ENCODE results near the gene CDH4. TPM values are rescaled to one million over a fixed set of nuclear protein-coding genes. Genes with fewer than 3 reads are reported as not detected.

Gene CDH4
- total and polyA plus RNA-seq, 11 donors: 0.04 to 0.54 (median 0.08) TPM; not detected in 1

DNA sequence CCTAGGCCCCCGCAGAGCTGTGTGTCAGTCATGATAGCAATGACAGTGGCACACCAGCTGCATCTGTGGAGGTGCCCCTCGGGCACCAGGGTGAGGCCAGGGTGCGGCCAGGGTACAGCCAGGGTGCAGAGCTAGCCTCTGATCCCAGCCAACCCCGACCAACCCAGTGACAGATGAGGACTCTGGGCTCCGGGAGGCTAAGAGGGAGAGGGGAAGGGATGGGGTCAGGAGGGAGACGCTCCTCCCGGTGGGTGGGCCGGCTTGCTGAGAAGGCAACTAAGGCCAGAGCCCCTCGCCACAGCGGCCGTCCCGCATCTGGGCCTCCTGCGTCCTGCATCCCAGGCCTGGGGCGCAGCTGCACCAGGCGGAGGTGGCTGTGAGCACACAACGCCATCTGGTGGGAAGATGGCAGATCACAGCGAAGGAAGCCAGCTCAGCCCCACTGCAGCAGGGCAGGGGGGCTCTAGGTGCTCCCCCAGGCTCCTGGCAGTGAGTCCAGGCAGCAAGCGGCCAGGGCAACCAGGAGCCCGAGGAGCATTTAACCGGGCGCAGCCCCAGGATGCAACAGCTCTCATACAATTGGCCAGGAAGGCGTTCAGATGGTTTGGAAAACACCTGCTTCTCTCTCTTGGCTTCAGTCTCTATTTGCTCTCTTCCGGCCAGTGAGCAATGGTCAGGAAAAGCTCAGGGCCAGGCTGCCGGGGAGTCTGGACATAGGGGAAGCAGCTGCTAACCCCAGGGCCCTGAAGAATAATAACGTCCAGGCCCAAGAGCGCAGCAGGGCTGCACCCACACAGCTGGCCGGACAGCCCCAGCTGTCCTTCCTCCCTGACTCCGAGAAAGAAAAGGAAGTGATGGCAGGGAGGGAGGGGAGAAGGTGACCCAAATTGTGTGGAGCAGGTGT lies 644.2 kb downstream of the CDH4 start:
- Histone ChIP-seq H3K4me1 (no peaks in the 10 kb centered on the region), H3K4me3 (no peak overlapping the region), H3K27me3 (peaks cover 0 to 27% (median 0%) of the 10 kb centered on the region in 9 donors), H3K9me3 (no peaks in the 10 kb centered on the region), H3K27ac (no peak overlapping the region), H3K36me3 (no peaks in the 10 kb centered on the region)
- DNase-seq (peak in 1 of 5 donors; percentile 67), ATAC-seq (peak in 3 of 4 donors; percentile 42 to 69 (median 60))
- intact Hi-C loops (cut with DNase I): loop anchor here in 5 of 10 donors (5.0 to 10.0 kb wide), 4 partner anchors 1682 to 1842 kb away; no protein-coding TSS in a partner anchor
- 17 to 35% (median 29%) methylated on average over 19 to 28 of the region's 28 CpGs for WGBS, 4 donors
- TF ChIP-seq POLR2A (IDR thresholded peaks at IDR 0.05): no peak
- TF ChIP-seq, protein P1, sequence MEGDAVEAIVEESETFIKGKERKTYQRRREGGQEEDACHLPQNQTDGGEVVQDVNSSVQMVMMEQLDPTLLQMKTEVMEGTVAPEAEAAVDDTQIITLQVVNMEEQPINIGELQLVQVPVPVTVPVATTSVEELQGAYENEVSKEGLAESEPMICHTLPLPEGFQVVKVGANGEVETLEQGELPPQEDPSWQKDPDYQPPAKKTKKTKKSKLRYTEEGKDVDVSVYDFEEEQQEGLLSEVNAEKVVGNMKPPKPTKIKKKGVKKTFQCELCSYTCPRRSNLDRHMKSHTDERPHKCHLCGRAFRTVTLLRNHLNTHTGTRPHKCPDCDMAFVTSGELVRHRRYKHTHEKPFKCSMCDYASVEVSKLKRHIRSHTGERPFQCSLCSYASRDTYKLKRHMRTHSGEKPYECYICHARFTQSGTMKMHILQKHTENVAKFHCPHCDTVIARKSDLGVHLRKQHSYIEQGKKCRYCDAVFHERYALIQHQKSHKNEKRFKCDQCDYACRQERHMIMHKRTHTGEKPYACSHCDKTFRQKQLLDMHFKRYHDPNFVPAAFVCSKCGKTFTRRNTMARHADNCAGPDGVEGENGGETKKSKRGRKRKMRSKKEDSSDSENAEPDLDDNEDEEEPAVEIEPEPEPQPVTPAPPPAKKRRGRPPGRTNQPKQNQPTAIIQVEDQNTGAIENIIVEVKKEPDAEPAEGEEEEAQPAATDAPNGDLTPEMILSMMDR (IDR thresholded peaks at IDR 0.05): peak; percentile 52 to 73 (median 62)

DNA sequence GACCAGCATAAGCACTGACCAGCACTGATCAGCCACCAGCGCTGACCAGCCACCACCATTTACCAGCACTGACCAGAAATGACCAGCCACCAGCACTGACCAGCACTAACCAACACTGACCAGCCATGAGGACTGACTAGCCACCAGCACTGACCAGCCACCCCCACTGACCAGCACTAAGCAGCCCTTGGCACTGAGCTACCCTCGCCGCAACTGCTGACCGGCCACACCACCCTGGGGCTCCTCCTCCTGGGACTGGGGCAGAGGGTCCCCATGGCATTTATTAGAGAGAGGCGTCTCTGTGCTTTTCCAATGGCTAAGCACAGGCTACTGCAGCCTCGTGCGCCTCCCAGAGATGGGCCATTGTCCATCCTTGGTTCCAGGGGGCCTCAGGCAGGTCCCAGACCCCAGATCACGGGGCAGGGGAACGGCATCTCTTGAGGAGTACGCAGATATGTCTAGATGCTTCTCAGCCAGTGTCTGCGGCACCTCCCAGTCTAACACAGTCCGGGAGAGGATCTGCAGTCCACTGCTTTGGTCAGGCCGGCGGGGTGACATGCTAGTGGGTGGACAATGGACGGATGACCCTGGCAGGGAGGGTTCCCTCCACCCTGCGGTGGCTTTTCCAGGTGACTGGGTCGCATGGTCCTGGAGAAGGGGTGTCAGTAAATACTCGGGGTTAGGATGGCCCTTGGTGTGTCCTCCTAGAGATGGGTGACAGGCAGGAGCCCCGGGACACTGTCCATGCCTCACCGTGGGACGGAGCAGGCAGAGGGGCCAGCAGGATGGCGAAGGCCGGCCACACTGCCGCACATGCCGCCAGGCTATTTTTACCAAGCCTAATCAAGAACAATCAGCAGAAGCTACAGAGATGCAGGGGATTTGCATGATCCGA lies 645.6 kb downstream of the CDH4 start:
- H3K4me3 ChIP-seq: no peak overlapping the region
- DNase-seq (peak in 1 of 5 donors; percentile 36), ATAC-seq (no peak)
- intact Hi-C loops (cut with DNase I): loop anchor here in 5 of 10 donors (5.0 to 10.0 kb wide), 4 partner anchors 1683 to 1843 kb away; no protein-coding TSS in a partner anchor
- H3K9me3 ChIP-seq: no peaks in the 10 kb centered on the region
- TF ChIP-seq POLR2A (IDR thresholded peaks at IDR 0.05): no peak
- H3K4me1 ChIP-seq: no peaks in the 10 kb centered on the region
- H3K27me3 ChIP-seq: peaks cover 0 to 27% (median 0%) of the 10 kb centered on the region in 9 donors
- H3K27ac ChIP-seq: no peak overlapping the region
- no peaks in the 10 kb centered on the region for H3K36me3 ChIP-seq
- 84 to 87% (median 86%) methylated on average over 22 to 26 of the region's 26 CpGs for WGBS, 4 donors

DNA sequence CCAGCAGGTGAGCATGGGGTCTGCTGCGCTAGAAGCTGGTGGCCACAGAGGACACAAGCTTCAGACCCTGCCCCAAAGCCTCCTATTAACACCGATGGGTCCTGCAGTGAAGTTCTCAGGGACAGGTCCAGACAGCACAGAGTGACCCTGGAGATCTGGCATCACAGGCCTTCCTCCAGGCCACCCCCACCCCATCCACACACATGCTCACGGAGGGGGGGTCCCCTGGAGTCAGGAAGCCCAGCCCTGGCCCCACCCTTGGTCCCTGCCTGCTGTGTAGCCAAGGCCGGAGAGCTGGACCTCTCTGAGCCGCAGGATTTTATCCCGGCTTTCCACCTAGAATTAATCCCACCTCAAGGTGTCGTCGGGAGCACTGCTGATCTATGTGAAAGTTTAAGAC lies 646.3 kb downstream of the CDH4 start:
- no peaks in the 10 kb centered on the region for H3K4me1 ChIP-seq
- no peak overlapping the region for H3K4me3 ChIP-seq
- H3K27ac ChIP-seq: no peak overlapping the region
- no peak for TF ChIP-seq POLR2A (IDR thresholded peaks at IDR 0.05)
- TF ChIP-seq, protein P1 (IDR thresholded peaks at IDR 0.05): no peak
- H3K9me3 ChIP-seq: no peaks in the 10 kb centered on the region
- intact Hi-C loops (cut with DNase I): loop anchor here in 5 of 10 donors (5.0 to 10.0 kb wide), 4 partner anchors 1684 to 1844 kb away; no protein-coding TSS in a partner anchor
- 60 to 75% (median 73%) methylated on average over 7 to 8 of the region's 8 CpGs for WGBS, 4 donors
- ATAC-seq: no peak
- peaks cover 0 to 27% (median 0%) of the 10 kb centered on the region in 9 donors for H3K27me3 ChIP-seq
- no peaks in the 10 kb centered on the region for H3K36me3 ChIP-seq
- DNase-seq: peak in 1 of 5 donors; percentile 14

DNA sequence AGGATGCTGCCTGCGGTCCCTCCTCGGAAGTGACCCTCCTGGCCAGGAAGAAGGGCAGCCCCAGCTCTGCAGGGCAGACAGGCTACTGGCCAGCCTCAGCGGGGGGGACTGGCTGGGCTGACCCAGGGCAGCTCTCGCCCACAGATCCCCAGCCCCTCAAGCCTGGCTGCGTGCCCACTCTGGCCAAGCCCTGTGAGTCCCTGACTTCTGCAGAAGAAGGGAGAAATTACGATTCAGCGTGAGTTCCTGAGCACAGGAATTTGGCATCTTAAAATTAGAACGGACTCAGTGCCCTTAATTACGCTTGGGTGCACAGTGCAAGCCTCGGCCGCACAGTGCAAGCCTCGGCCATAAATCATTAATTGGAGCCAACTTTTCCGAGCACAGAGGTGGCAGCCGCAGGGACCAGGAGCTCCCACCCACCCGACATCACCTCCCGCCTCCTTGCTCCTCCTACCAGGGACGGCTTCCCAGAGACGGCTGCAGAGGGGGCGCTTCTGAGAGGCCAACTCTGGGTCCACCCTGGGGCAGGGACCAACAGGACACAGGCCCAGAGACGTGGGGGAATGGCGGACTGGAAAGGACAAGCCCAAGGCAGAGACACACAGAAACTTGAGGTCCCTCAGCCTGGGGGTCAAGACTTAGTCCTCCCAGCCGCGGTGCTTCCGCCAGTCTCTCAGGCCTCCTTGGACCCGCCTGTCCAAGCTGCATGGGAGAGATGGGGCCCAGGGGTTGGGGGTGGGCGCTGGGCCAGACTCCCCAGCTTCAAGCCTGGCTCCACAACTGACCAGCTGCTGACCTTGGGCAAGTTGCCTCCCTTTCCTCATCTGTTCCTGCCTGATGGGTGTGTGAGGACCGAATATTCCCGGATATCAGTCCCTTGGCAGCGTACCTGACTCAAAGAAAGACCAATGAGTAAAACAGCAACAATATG lies 648.2 kb downstream of the CDH4 start:
- no peak for TF ChIP-seq POLR2A (IDR thresholded peaks at IDR 0.05)
- TF ChIP-seq, protein P1 (IDR thresholded peaks at IDR 0.05): no peak
- ATAC-seq (no peak), DNase-seq (peak in 1 of 5 donors; percentile 47)
- intact Hi-C loops (cut with DNase I): no loop called here
- Histone ChIP-seq H3K27ac (no peak overlapping the region), H3K4me3 (no peak overlapping the region), H3K4me1 (no peaks in the 10 kb centered on the region), H3K27me3 (peaks cover 0 to 27% (median 0%) of the 10 kb centered on the region in 9 donors), H3K36me3 (no peaks in the 10 kb centered on the region), H3K9me3 (no peaks in the 10 kb centered on the region)
- WGBS, 4 donors: 51 to 69% (median 55%) methylated on average over 24 to 29 of the region's 29 CpGs
